IMR-90 (cell line): ENCODE data around the gene MAGI2. TPM values are rescaled to one million over a fixed set of nuclear protein-coding genes. Genes with fewer than 3 reads are reported as not detected.

Experiments
- ATAC-seq: fragments of 200-7000 bp; cut with Tn5 transposase; 2 replicates; pipeline ENCODE4 v1.9.1; 2020; ENCODE audit warnings: low read depth, mild to moderate bottlenecking, moderate library complexity
- BruUV-seq: library from RNA; stranded (reverse); fragments of 400-500 nt; replicated peaks from 2 replicates; lab custom pipeline; 2021; lab: Mats Ljungman, UMichigan
- CTCF ChIA-PET: fragments of 300-600 bp; formaldehyde crosslinking; extraction: SDS; loops from one replicate; lab custom pipeline; 2021; ENCODE audit warnings: antibody characterized with exemption; lab: Yijun Ruan, JAX
- POLR2A ChIA-PET: fragments of 300-600 bp; sonication (Branson Sonifier 250); formaldehyde crosslinking; loops from one replicate; lab custom pipeline; 2022; ENCODE audit warnings: antibody characterized with exemption; ENCODE audit not compliant: unreplicated experiment; lab: Charles Lee
- DNase-seq: peaks from one replicate; pipeline ENCODE4 v3.0.0; 2013
- H2AFZ ChIP-seq: replicated peaks from 2 replicates; pipeline ENCODE3; 2013; ENCODE audit warnings: low read length, mild to moderate bottlenecking; ENCODE audit not compliant: poor library complexity
- H2AK5ac ChIP-seq: 2 replicates; pipeline ENCODE4 v1.6.1; 2013; ENCODE audit warnings: low read depth, low read length, inconsistent platforms
- H2AK9ac ChIP-seq: replicated peaks from 2 replicates; pipeline ENCODE3; 2013; ENCODE audit warnings: mild to moderate bottlenecking, low read depth, low read length, moderate library complexity; ENCODE audit not compliant: poor library complexity
- H2BK120ac ChIP-seq: 2 replicates; pipeline ENCODE4 v1.6.1; 2013; ENCODE audit warnings: low read depth, low read length, inconsistent platforms
- H2BK15ac ChIP-seq: 3 replicates; pipeline ENCODE4 v1.6.1; 2013; ENCODE audit warnings: low read depth, low read length, inconsistent platforms
- H2BK20ac ChIP-seq: 2 replicates; pipeline ENCODE4 v1.6.1; 2013; ENCODE audit warnings: low read depth, mild to moderate bottlenecking, inconsistent platforms, low read length, moderate library complexity
- H2BK5ac ChIP-seq: 2 replicates; pipeline ENCODE4 v1.6.1; 2013; ENCODE audit warnings: mild to moderate bottlenecking, low read depth, low read length, inconsistent platforms; ENCODE audit not compliant: poor library complexity, severe bottlenecking
- H3K14ac ChIP-seq: replicated peaks from 2 replicates; pipeline ENCODE4 v1.6.1; 2013; ENCODE audit warnings: low read depth, low read length, inconsistent platforms
- H3K18ac ChIP-seq: 2 replicates; pipeline ENCODE4 v1.6.1; 2013; ENCODE audit warnings: low read depth, low read length, control low read depth
- H3K23ac ChIP-seq: 2 replicates; pipeline ENCODE4 v1.6.1; 2013; ENCODE audit warnings: low read depth, low read length, inconsistent platforms
- H3K27ac ChIP-seq: 2 replicates; pipeline ENCODE4 v1.5.1; 2013; ENCODE audit warnings: mild to moderate bottlenecking, control low read depth, low read length; ENCODE audit not compliant: insufficient read depth
- H3K27me3 ChIP-seq: 2 replicates; pipeline ENCODE4 v1.6.1; 2013; ENCODE audit warnings: low read length; ENCODE audit not compliant: control insufficient read depth, insufficient read depth
- H3K36me3 ChIP-seq: 2 replicates; pipeline ENCODE4 v1.6.1; 2013; ENCODE audit warnings: low read length, mixed read lengths; ENCODE audit not compliant: control insufficient read depth, insufficient read depth
- H3K4ac ChIP-seq: 2 replicates; pipeline ENCODE4 v1.6.1; 2013; ENCODE audit warnings: low read depth, low read length, inconsistent platforms
- H3K4me1 ChIP-seq: 2 replicates; pipeline ENCODE4 v1.6.1; 2013; ENCODE audit warnings: low read length, mixed read lengths; ENCODE audit not compliant: control insufficient read depth, insufficient read depth
- H3K4me2 ChIP-seq: 2 replicates; pipeline ENCODE4 v1.6.1; 2013; ENCODE audit warnings: low read depth, mild to moderate bottlenecking, control low read depth, low read length, moderate library complexity
- H3K4me3 ChIP-seq: 2 replicates; pipeline ENCODE4 v1.5.1; 2013; ENCODE audit warnings: low read depth, mild to moderate bottlenecking, control low read depth, low read length, moderate library complexity; ENCODE audit not compliant: insufficient read depth
- H3K56ac ChIP-seq: 2 replicates; pipeline ENCODE4 v1.6.1; 2013; ENCODE audit warnings: low read length, inconsistent platforms; ENCODE audit not compliant: insufficient read depth; ENCODE audit errors: extremely low read depth
- H3K79me1 ChIP-seq, 2 experiments: 2 replicates each; pipeline ENCODE4 v1.6.1; 2013; ENCODE audit warnings: low read length in 2 of 2, inconsistent platforms in 1 of 2, low read depth in 1 of 2
- H3K9ac ChIP-seq: 2 replicates; pipeline ENCODE4 v1.6.1; 2013; ENCODE audit warnings: low read depth, low read length, control low read depth
- H3K9me1 ChIP-seq: 2 replicates; pipeline ENCODE4 v1.6.1; 2013; ENCODE audit warnings: low read length, inconsistent platforms; ENCODE audit not compliant: insufficient read depth
- H3K9me3 ChIP-seq: 2 replicates; pipeline ENCODE4 v1.6.1; 2013; ENCODE audit warnings: low read length; ENCODE audit not compliant: control insufficient read depth, insufficient read depth
- H4K20me1 ChIP-seq: 2 replicates; pipeline ENCODE4 v1.6.1; 2013; ENCODE audit warnings: low read length, inconsistent platforms; ENCODE audit not compliant: insufficient read depth
- H4K5ac ChIP-seq: 2 replicates; pipeline ENCODE4 v1.6.1; 2013; ENCODE audit warnings: mild to moderate bottlenecking, low read depth, low read length, control low read depth
- H4K8ac ChIP-seq, 2 experiments: 2 replicates each; pipeline ENCODE4 v1.6.1; 2013; ENCODE audit warnings: low read depth in 2 of 2, low read length in 2 of 2, control low read depth in 1 of 2, inconsistent platforms in 1 of 2
- H4K91ac ChIP-seq: 2 replicates; pipeline ENCODE4 v1.6.1; 2013; ENCODE audit warnings: low read depth, low read length, inconsistent platforms; ENCODE audit not compliant: insufficient read depth
- BHLHE40 ChIP-seq: fragments of 150-350 bp; IDR thresholded peaks from 2 replicates; pipeline ENCODE4 v1.6.1; 2016; ENCODE audit warnings: mild to moderate bottlenecking, low read depth, low read length
- CEBPB ChIP-seq: IDR thresholded peaks from 2 replicates; pipeline ENCODE4 v1.6.1; 2012; ENCODE audit warnings: low read depth, low read length, improper control_type of control experiment
- CHD1 ChIP-seq: IDR thresholded peaks from 2 replicates; pipeline ENCODE4 v1.6.1; 2012; ENCODE audit warnings: low read depth, low read length, improper control_type of control experiment
- CTCF ChIP-seq: conservative IDR thresholded peaks from 2 replicates; pipeline ENCODE4 v1.5.1; 2012; ENCODE audit warnings: mild to moderate bottlenecking, low read depth, low read length, improper control_type of control experiment
- ELK1 ChIP-seq: fragments of 150-350 bp; IDR thresholded peaks from 2 replicates; pipeline ENCODE4 v1.6.1; 2016; ENCODE audit warnings: low read depth, mild to moderate bottlenecking, low read length, moderate library complexity, borderline replicate concordance
- FOS ChIP-seq: fragments of 150-350 bp; IDR thresholded peaks from 2 replicates; pipeline ENCODE4 v1.6.1; 2016; ENCODE audit warnings: low read depth, low read length
- MAFK ChIP-seq: IDR thresholded peaks from 2 replicates; pipeline ENCODE4 v1.6.1; 2012; ENCODE audit warnings: low read depth, low read length, improper control_type of control experiment
- MAZ ChIP-seq: IDR thresholded peaks from 2 replicates; pipeline ENCODE4 v1.6.1; 2012; ENCODE audit warnings: low read depth, mild to moderate bottlenecking, low read length, improper control_type of control experiment, moderate library complexity, borderline replicate concordance
- MXI1 ChIP-seq: IDR thresholded peaks from 2 replicates; pipeline ENCODE4 v1.6.1; 2012; ENCODE audit warnings: low read depth, mild to moderate bottlenecking, low read length, moderate library complexity, borderline replicate concordance
- NFE2L2 ChIP-seq: fragments of 150-350 bp; IDR thresholded peaks from 2 replicates; pipeline ENCODE4 v1.6.1; 2016; ENCODE audit warnings: low read depth, mild to moderate bottlenecking, low read length
- POLR2A ChIP-seq: IDR thresholded peaks from 2 replicates; pipeline ENCODE4 v1.6.1; 2012; ENCODE audit warnings: mild to moderate bottlenecking, low read depth, low read length
- RAD21 ChIP-seq: IDR thresholded peaks from 2 replicates; pipeline ENCODE4 v1.6.1; 2012; ENCODE audit warnings: low read length, improper control_type of control experiment
- RCOR1 ChIP-seq: IDR thresholded peaks from 2 replicates; pipeline ENCODE4 v1.6.1; 2012; ENCODE audit warnings: mild to moderate bottlenecking, low read length, improper control_type of control experiment; ENCODE audit not compliant: insufficient replicate concordance
- RFX5 ChIP-seq: IDR thresholded peaks from 2 replicates; pipeline ENCODE4 v1.8.0; 2012; ENCODE audit warnings: low read depth, mild to moderate bottlenecking, low read length, moderate library complexity
- SMC3 ChIP-seq: fragments of 150-350 bp; IDR thresholded peaks from 2 replicates; pipeline ENCODE4 v1.6.1; 2016; ENCODE audit warnings: low read depth, mild to moderate bottlenecking, antibody characterized with exemption, low read length, moderate library complexity
- USF2 ChIP-seq: fragments of 150-350 bp; IDR thresholded peaks from 2 replicates; pipeline ENCODE4 v1.6.1; 2017; ENCODE audit warnings: mild to moderate bottlenecking, antibody characterized with exemption, low read length, low read depth
- dilution Hi-C: fragments of 300-500 bp; cut with HindIII; formaldehyde crosslinking; loops from one replicate; pipeline ENCODE4 v1.14.3; 2018; ENCODE audit warnings: low sequenced_read_pairs; ENCODE audit not compliant: unreplicated experiment
- in situ Hi-C: fragments of 300-500 bp; cut with MboI; formaldehyde crosslinking; loops from 3 replicates; pipeline ENCODE4 v1.14.3; 2019; ENCODE audit warnings: low sequenced_read_pairs, inconsistent platforms, mixed read lengths
- intact Hi-C: fragments of 100-400 bp; cut with micrococcal nuclease; formaldehyde crosslinking; loops from 2 replicates; pipeline ENCODE4 v1.10.0; 2022
- polyA plus RNA-seq, 3 experiments: library from polyadenylated mRNA; depleted of rRNA; stranded (reverse); fragments of >200 nt; gene quantifications; 2 replicates each; pipeline ENCODE4 v1.2.3, GENCODE V29; 2012; ENCODE audit warnings: low replicate concordance in 1 of 3
- total RNA-seq: library from RNA; depleted of rRNA; stranded (reverse); fragments of >200 nt; gene quantifications from 2 replicates; pipeline ENCODE4 v1.2.3, GENCODE V29; 2012

The MAGI2 gene
- total and polyA plus RNA-seq, 2 of the 4 experiments (the other 2 are of a cell fraction): 2.5 to 17.9 TPM

- H3K79me1 ChIP-seq: no peaks in the 10 kb centered on the region
- H2AFZ ChIP-seq: no peak overlapping the region
- BruUV-seq: no TSS peak
- intact Hi-C loops: no loop called here
- no peak overlapping the region for H2BK15ac ChIP-seq
- H4K91ac ChIP-seq: no peak overlapping the region
- H2AK5ac ChIP-seq: no peak overlapping the region
- no peak overlapping the region for H2AK9ac ChIP-seq
- H3K9me3 ChIP-seq: no peaks in the 10 kb centered on the region
- H2BK120ac ChIP-seq: no peak overlapping the region
- no peak overlapping the region for H4K5ac ChIP-seq
- no peaks in the 10 kb centered on the region for H3K36me3 ChIP-seq
- H3K4me1 ChIP-seq: peaks cover 8% of the 10 kb centered on the region
- no peak overlapping the region for H2BK20ac ChIP-seq
- H3K9ac ChIP-seq: no peak overlapping the region
- no peak overlapping the region for H3K4me3 ChIP-seq
- H3K27ac ChIP-seq: no peak overlapping the region
- H4K20me1 ChIP-seq: no peaks in the 10 kb centered on the region
- H3K9me1 ChIP-seq: no peaks in the 10 kb centered on the region
- POLR2A ChIA-PET: no interaction called here
- no peak overlapping the region for H3K23ac ChIP-seq
- no peak overlapping the region for H3K4me2 ChIP-seq
- dilution Hi-C loops: no loop called here
- ATAC-seq (no peak), DNase-seq (no peak)
- H3K14ac ChIP-seq: no peak overlapping the region
- in situ Hi-C loops: no loop called here
- no peak overlapping the region for H3K18ac ChIP-seq
- no peak overlapping the region for H3K4ac ChIP-seq
- H3K56ac ChIP-seq: no peak overlapping the region
- H3K27me3 ChIP-seq: no peaks in the 10 kb centered on the region
- no peak for TF ChIP-seq FOS
- TF ChIP-seq NFE2L2: no peak
- no peak for TF ChIP-seq RCOR1
- no peak for TF ChIP-seq CTCF
- TF ChIP-seq RAD21: no peak
- TF ChIP-seq CEBPB: no peak
- TF ChIP-seq POLR2A: no peak
- no peak for TF ChIP-seq BHLHE40
- TF ChIP-seq USF2: no peak
- TF ChIP-seq MXI1: no peak
- no peak for TF ChIP-seq CHD1
- TF ChIP-seq MAZ: no peak
- TF ChIP-seq RFX5: no peak
- no peak for TF ChIP-seq SMC3
- no peak for TF ChIP-seq ELK1
- no peak for TF ChIP-seq MAFK
- CTCF ChIA-PET: no interaction called here
- H4K8ac ChIP-seq: no peak overlapping the region
- no peak overlapping the region for H2BK5ac ChIP-seq
These were observed 1381.3 kb downstream of the MAGI2 start for GRCh38 chr7:78072201-78072590.
